HEK293 (cell line): ENCODE results near the gene MCU.

Experiments used
- CTCF ChIP-seq: fragments of 450-650 bp; formaldehyde crosslinking; IDR thresholded peaks from 2 replicates; pipeline ENCODE4 v1.5.1; 2016; ENCODE audit warnings: missing biosample characterization, missing genetic modification characterization
- ELK4 ChIP-seq: IDR thresholded peaks from 2 replicates; pipeline ENCODE4 v1.6.1; 2011; ENCODE audit warnings: mild to moderate bottlenecking, low read depth, low read length, borderline replicate concordance
- KLF8 ChIP-seq: fragments of 450-650 bp; formaldehyde crosslinking; IDR thresholded peaks from 2 replicates; pipeline ENCODE4 v1.5.1; 2016; ENCODE audit warnings: missing biosample characterization, missing genetic modification characterization
- PRDM10 ChIP-seq: fragments of 450-650 bp; formaldehyde crosslinking; IDR thresholded peaks from 2 replicates; pipeline ENCODE4 v1.5.1; 2016; ENCODE audit warnings: missing biosample characterization, missing genetic modification characterization
- SETDB1 ChIP-seq: IDR thresholded peaks from one replicate; pipeline ENCODE4 v1.6.1; 2017; ENCODE audit warnings: mild to moderate bottlenecking, low read length, moderate library complexity, mixed read lengths; ENCODE audit not compliant: insufficient read length
- ZNF239 ChIP-seq: fragments of 450-650 bp; formaldehyde crosslinking; IDR thresholded peaks from 2 replicates; pipeline ENCODE4 v1.5.1; 2016; ENCODE audit warnings: missing biosample characterization, missing genetic modification characterization
- ZNF518A ChIP-seq: fragments of 450-650 bp; formaldehyde crosslinking; conservative IDR thresholded peaks from 2 replicates; pipeline ENCODE4 v1.5.1; 2016; ENCODE audit warnings: low read depth, missing biosample characterization, missing genetic modification characterization
- ZNF596 ChIP-seq: fragments of 450-650 bp; IDR thresholded peaks from 2 replicates; pipeline ENCODE4 v1.5.0; 2018; ENCODE audit warnings: missing biosample characterization, mild to moderate bottlenecking, missing genetic modification characterization, moderate library complexity
- ZNF76 ChIP-seq: fragments of 450-650 bp; formaldehyde crosslinking; IDR thresholded peaks from 2 replicates; pipeline ENCODE4; 2016; ENCODE audit warnings: low read depth, missing biosample characterization, missing genetic modification characterization, borderline replicate concordance
- ZNF776 ChIP-seq: fragments of 450-650 bp; formaldehyde crosslinking; IDR thresholded peaks from 2 replicates; pipeline ENCODE4 v1.5.0; 2017; ENCODE audit warnings: missing biosample characterization, missing genetic modification characterization, borderline replicate concordance

- no peak for TF ChIP-seq KLF8 (tag by site-specific recombination)
- no peak for TF ChIP-seq ZNF76 (tag by site-specific recombination)
- no peak for TF ChIP-seq CTCF (tag by site-specific recombination)
- no peak for TF ChIP-seq PRDM10 (tag by site-specific recombination)
- TF ChIP-seq SETDB1 = no peak
- no peak for TF ChIP-seq ZNF518A (tag by site-specific recombination)
- no peak for TF ChIP-seq ELK4
- TF ChIP-seq ZNF776 (tag by site-specific recombination) = no peak
- TF ChIP-seq ZNF239 (tag by site-specific recombination) = no peak
- no peak for TF ChIP-seq ZNF596 (tag by site-specific recombination)
Observed at GRCh38 chr10:72697716-72698115, 5.8 kb downstream of the MCU start.
